Keratinocyte (primary cell): ENCODE measurements around the gene ABCC11. TPM values are rescaled to one million over a fixed set of nuclear protein-coding genes. Genes with fewer than 3 reads are reported as not detected.
A peak's percentile ranks its signal among the peaks of the same experiment; 100 is the strongest.

Source experiments
- DNase-seq: peaks from one replicate; pipeline ENCODE4 v3.0.0-alpha.2; 2011; ENCODE audit warnings: low read depth, missing footprints, low spot score
- FAIRE-seq: peaks from 2 replicates; lab custom pipeline; 2011; peaks lifted over from hg19 to GRCh38; lab: Jason Lieb, UNC
- H2AFZ ChIP-seq: 2 replicates; pipeline ENCODE4 v1.6.0; 2012; ENCODE audit warnings: low read length, control low read depth, inconsistent platforms; ENCODE audit not compliant: control insufficient read depth
- H3K27ac ChIP-seq: 2 replicates; pipeline ENCODE4 v1.5.1; 2011; ENCODE audit warnings: low read length; ENCODE audit not compliant: control insufficient read depth, insufficient read depth
- H3K27me3 ChIP-seq: 3 replicates; pipeline ENCODE4 v1.6.0; 2011; ENCODE audit warnings: low read length; ENCODE audit not compliant: control insufficient read depth, insufficient read depth; ENCODE audit errors: extremely low read depth
- H3K36me3 ChIP-seq, 2 experiments: 2 replicates in 1 of 2; 3 replicates in 1 of 2; pipeline ENCODE4 v1.5.1; 2011; ENCODE audit warnings: low read length in 2 of 2, mild to moderate bottlenecking in 1 of 2; ENCODE audit not compliant: control insufficient read depth in 2 of 2, insufficient read depth in 2 of 2; ENCODE audit errors: extremely low read depth in 1 of 2
- H3K4me1 ChIP-seq: 3 replicates; pipeline ENCODE4 v1.5.1; 2011; ENCODE audit warnings: low read length; ENCODE audit not compliant: control insufficient read depth, insufficient read depth; ENCODE audit errors: extremely low read depth
- H3K4me2 ChIP-seq: 3 replicates; pipeline ENCODE4 v1.6.0; 2011; ENCODE audit warnings: low read depth, low read length; ENCODE audit not compliant: control insufficient read depth, insufficient read depth; ENCODE audit errors: extremely low read depth
- H3K4me3 ChIP-seq, 3 experiments: fragments of 200-600 bp in 1 of 3; sonication (generic) in 1 of 3; 2 replicates in 2 of 3; 3 replicates in 1 of 3; pipeline ENCODE4 v1.5.1; 2011 to 2016; ENCODE audit warnings: low read length in 3 of 3, mild to moderate bottlenecking in 3 of 3, control low read depth in 2 of 3, inconsistent platforms in 1 of 3, low read depth in 1 of 3, mixed read lengths in 1 of 3, mixed run types in 1 of 3, moderate library complexity in 1 of 3; ENCODE audit not compliant: control insufficient read depth in 2 of 3, insufficient read depth in 2 of 3; ENCODE audit errors: extremely low read depth in 1 of 3
- H3K79me2 ChIP-seq: 2 replicates; pipeline ENCODE4 v1.6.0; 2012; ENCODE audit warnings: low read length; ENCODE audit not compliant: control insufficient read depth, insufficient read depth
- H3K9ac ChIP-seq: 3 replicates; pipeline ENCODE4 v1.6.0; 2011; ENCODE audit warnings: low read length; ENCODE audit not compliant: control insufficient read depth, insufficient read depth; ENCODE audit errors: extremely low read depth
- H3K9me1 ChIP-seq: 3 replicates; pipeline ENCODE4 v1.6.0; 2011; ENCODE audit warnings: low read length; ENCODE audit not compliant: control insufficient read depth, insufficient read depth; ENCODE audit errors: extremely low read depth
- H3K9me3 ChIP-seq: 2 replicates; pipeline ENCODE4 v1.5.1; 2012; ENCODE audit warnings: low read depth, low read length; ENCODE audit not compliant: control insufficient read depth
- H4K20me1 ChIP-seq: 3 replicates; pipeline ENCODE4 v1.6.0; 2011; ENCODE audit warnings: low read length; ENCODE audit not compliant: control insufficient read depth, insufficient read depth; ENCODE audit errors: extremely low read depth
- EZH2 ChIP-seq: IDR thresholded peaks from one replicate; pipeline ENCODE4 v1.6.1; 2012; ENCODE audit warnings: inconsistent platforms, mild to moderate bottlenecking, low read length, moderate library complexity
- dilution Hi-C: fragments of 300-500 bp; cut with MboI; formaldehyde crosslinking; loops from one replicate; pipeline ENCODE4 v1.7.0; 2020; ENCODE audit warnings: low sequenced_read_pairs; ENCODE audit not compliant: extremely low pct_ligation_motif_present
- polyA plus RNA-seq, 5 experiments: library from polyadenylated mRNA; depleted of rRNA in 3 of 5; stranded (reverse) in 3 of 5; stranded (forward) in 1 of 5; unstranded in 1 of 5; fragments of >200 nt; gene quantifications; 1 replicate in 1 of 5; 2 replicates in 3 of 5; 3 replicates in 1 of 5; pipeline versions ENCODE4 v1.2.1 to v1.2.3, GENCODE V29; 2011 to 2012; ENCODE audit warnings: missing spikeins in 2 of 5, low read depth in 1 of 5, low replicate concordance in 1 of 5
- TF ChIP-seq, protein P1 (sequence below), 3 experiments: IDR thresholded peaks in 1 of 3; conservative IDR thresholded peaks in 1 of 3; optimal IDR thresholded peaks in 1 of 3; 2 replicates in 2 of 3; 3 replicates in 1 of 3; pipeline versions ENCODE3 to v1.5.1; 2011; ENCODE audit warnings: low read length in 3 of 3, mild to moderate bottlenecking in 3 of 3, moderate library complexity in 2 of 3, control low read depth in 1 of 3, inconsistent platforms in 1 of 3; ENCODE audit not compliant: insufficient read depth in 2 of 3; ENCODE audit errors: extremely low read depth in 1 of 3

The ABCC11 gene
- polyA plus RNA-seq, 1 donor (not counting 4 experiments of a cell fraction or from before 2014, with no cell fraction given): 0.33 TPM

DNA sequence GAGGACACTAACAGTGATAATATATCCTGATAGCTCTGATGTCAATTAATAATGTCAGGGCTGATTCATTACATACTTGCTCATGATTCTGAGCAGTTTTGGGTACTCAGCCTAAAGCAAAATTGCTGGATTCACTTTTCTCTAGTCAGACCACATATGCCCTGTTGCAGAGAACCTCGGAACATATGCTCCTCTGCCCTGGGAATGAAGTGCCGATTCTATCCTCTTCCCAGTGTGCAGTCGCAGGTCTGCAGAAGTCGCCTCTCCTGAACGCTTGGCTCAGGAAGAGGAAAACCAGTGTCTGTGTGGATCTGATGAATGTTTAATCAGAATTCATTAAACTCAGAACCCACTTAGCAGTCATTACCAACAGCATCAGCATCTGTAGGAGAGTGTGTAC is 126.1 kb downstream of the ABCC11 start:
- H3K9me3 ChIP-seq: no peaks in the 10 kb centered on the region
- H3K4me1 ChIP-seq: peaks cover 17% of the 10 kb centered on the region
- no peak overlapping the region for H3K4me3 ChIP-seq
- no peaks in the 10 kb centered on the region for H3K9me1 ChIP-seq
- peak; percentile 23 for FAIRE-seq
- H3K9ac ChIP-seq: no peak overlapping the region
- dilution Hi-C loops: no loop called here
- H3K79me2 ChIP-seq: no peaks in the 10 kb centered on the region
- TF ChIP-seq, protein P1, sequence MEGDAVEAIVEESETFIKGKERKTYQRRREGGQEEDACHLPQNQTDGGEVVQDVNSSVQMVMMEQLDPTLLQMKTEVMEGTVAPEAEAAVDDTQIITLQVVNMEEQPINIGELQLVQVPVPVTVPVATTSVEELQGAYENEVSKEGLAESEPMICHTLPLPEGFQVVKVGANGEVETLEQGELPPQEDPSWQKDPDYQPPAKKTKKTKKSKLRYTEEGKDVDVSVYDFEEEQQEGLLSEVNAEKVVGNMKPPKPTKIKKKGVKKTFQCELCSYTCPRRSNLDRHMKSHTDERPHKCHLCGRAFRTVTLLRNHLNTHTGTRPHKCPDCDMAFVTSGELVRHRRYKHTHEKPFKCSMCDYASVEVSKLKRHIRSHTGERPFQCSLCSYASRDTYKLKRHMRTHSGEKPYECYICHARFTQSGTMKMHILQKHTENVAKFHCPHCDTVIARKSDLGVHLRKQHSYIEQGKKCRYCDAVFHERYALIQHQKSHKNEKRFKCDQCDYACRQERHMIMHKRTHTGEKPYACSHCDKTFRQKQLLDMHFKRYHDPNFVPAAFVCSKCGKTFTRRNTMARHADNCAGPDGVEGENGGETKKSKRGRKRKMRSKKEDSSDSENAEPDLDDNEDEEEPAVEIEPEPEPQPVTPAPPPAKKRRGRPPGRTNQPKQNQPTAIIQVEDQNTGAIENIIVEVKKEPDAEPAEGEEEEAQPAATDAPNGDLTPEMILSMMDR (optimal IDR thresholded peaks at IDR 0.05 in 1 of 3, IDR thresholded peaks at IDR 0.05 in 1 of 3, conservative IDR thresholded peaks at IDR 0.05 in 1 of 3; ENCODE audit: extremely low read depth in 1 of 3, insufficient read depth in 2 of 3, low read length in 3 of 3): no peak
- TF ChIP-seq EZH2: no peak
- no peak overlapping the region for H3K27ac ChIP-seq
- no peaks in the 10 kb centered on the region for H3K27me3 ChIP-seq
- no peaks in the 10 kb centered on the region for H4K20me1 ChIP-seq
- DNase-seq: no peak
- no peaks in the 10 kb centered on the region for H3K36me3 ChIP-seq
- H3K4me2 ChIP-seq: no peak overlapping the region
- no peak overlapping the region for H2AFZ ChIP-seq

DNA sequence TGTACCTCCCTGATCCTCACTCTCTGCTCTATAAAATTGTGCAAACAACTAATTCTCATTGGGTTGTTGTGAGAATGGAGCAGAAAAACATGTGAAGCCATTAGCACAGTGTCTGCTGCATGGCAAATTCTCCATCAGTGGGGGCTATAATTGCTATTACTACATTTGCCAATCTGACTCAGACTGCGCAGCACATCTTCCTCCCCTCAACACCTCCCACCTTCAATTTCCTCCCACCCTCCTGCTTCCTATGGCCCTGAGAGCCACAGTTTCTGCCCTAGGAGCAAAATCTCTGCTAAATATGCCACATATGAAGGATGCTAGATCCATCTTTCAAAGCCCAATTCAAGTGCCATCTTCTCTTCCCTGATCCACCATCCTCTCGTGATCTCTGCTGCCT is 128.5 kb downstream of the ABCC11 start:
- H3K27me3 ChIP-seq: no peaks in the 10 kb centered on the region
- H3K4me2 ChIP-seq: no peak overlapping the region
- no peaks in the 10 kb centered on the region for H3K9me1 ChIP-seq
- H3K79me2 ChIP-seq: no peaks in the 10 kb centered on the region
- H3K36me3 ChIP-seq: no peaks in the 10 kb centered on the region
- H2AFZ ChIP-seq: no peak overlapping the region
- H3K9me3 ChIP-seq: no peaks in the 10 kb centered on the region
- TF ChIP-seq EZH2: no peak
- TF ChIP-seq, protein P1 (optimal IDR thresholded peaks at IDR 0.05 in 1 of 3, IDR thresholded peaks at IDR 0.05 in 1 of 3, conservative IDR thresholded peaks at IDR 0.05 in 1 of 3; ENCODE audit: extremely low read depth in 1 of 3, insufficient read depth in 2 of 3, low read length in 3 of 3): no peak
- FAIRE-seq (no peak), DNase-seq (no peak)
- H4K20me1 ChIP-seq: no peaks in the 10 kb centered on the region
- peaks cover 16% of the 10 kb centered on the region for H3K4me1 ChIP-seq
- dilution Hi-C loops: no loop called here
- H3K4me3 ChIP-seq: no peak overlapping the region
- H3K9ac ChIP-seq: no peak overlapping the region
- H3K27ac ChIP-seq: no peak overlapping the region
